Uterus (tissue), 4 donors: ENCODE data around the gene NLRC4. TPM values are rescaled to one million over a fixed set of nuclear protein-coding genes. Genes with fewer than 3 reads are reported as not detected.

ENCODE experiments used
- DNase-seq, 2 donors: peaks; one replicate each; pipeline ENCODE4 v3.0.0-alpha.2; 2019 to 2020
- H3K27ac ChIP-seq, 2 donors: fragments of 200-600 bp; sonication (generic); 1 replicate in 1 of 2; 2 replicates in 1 of 2; pipeline ENCODE4 v1.5.1; 2016 to 2018
- H3K27me3 ChIP-seq, 2 donors: fragments of 200-600 bp; sonication (generic); one replicate each; pipeline ENCODE4 v1.5.1; 2018 to 2019; ENCODE audit warnings: control low read depth in 1 of 2
- H3K36me3 ChIP-seq, 2 donors: fragments of 200-600 bp; sonication (generic); one replicate each; pipeline ENCODE4 v1.5.1; 2019; ENCODE audit warnings: control low read depth in 1 of 2
- H3K4me1 ChIP-seq, 2 donors: fragments of 200-600 bp; sonication (generic); one replicate each; pipeline ENCODE4 v1.5.1; 2018 to 2019; ENCODE audit warnings: control low read depth in 1 of 2
- H3K4me3 ChIP-seq, 2 donors: fragments of 200-600 bp; sonication (generic); 1 replicate in 1 of 2; 2 replicates in 1 of 2; pipeline ENCODE4 v1.5.1; 2018 to 2019; ENCODE audit warnings: mild to moderate bottlenecking in 1 of 2
- H3K9me3 ChIP-seq, 2 donors: fragments of 200-600 bp; sonication (generic); one replicate each; pipeline ENCODE4 v1.5.1; 2019; ENCODE audit warnings: control low read depth in 1 of 2
- CTCF ChIP-seq, 4 experiments: fragments of 200-600 bp in 2 of 4; fragments of 450-650 bp in 2 of 4; sonication (generic) in 2 of 4; IDR thresholded peaks; one replicate each; pipeline ENCODE4 v1.5.1; 2016 to 2019; ENCODE audit warnings: antibody characterized with exemption in 4 of 4, mild to moderate bottlenecking in 2 of 4, moderate library complexity in 1 of 4
- POLR2A ChIP-seq, 2 donors: fragments of 450-650 bp; IDR thresholded peaks; one replicate each; pipeline ENCODE4 v1.6.1; 2016; ENCODE audit warnings: antibody characterized with exemption in 2 of 2, mild to moderate bottlenecking in 1 of 2, moderate library complexity in 1 of 2
- intact Hi-C: fragments of 100-400 bp; cut with DNase I; formaldehyde crosslinking; loops from one replicate; pipeline ENCODE4 v1.15.1; 2023; ENCODE audit warnings: low total_unique reads
- total RNA-seq, 4 donors: library from RNA; depleted of rRNA in 3 of 4; stranded (reverse); fragments of >200 nt in 3 of 4; gene quantifications; one replicate each; pipeline versions ENCODE4 v1.1.0 to v1.2.4, GENCODE V29; 2014 to 2023
- donor health status: DM: yes; HTN: yes; CAD: no.

Gene NLRC4
- total RNA-seq, 4 donors from 2014 or later = 0.26 to 1.5 (median 0.75) TPM

- intact Hi-C loops = no loop called here
- TF ChIP-seq CTCF (IDR thresholded peaks at IDR 0.05) = no peak
- no peak for TF ChIP-seq POLR2A (IDR thresholded peaks at IDR 0.05)
- no peaks in the 10 kb centered on the region for H3K9me3 ChIP-seq
- no peaks in the 10 kb centered on the region for H3K27me3 ChIP-seq
- H3K36me3 ChIP-seq = no peaks in the 10 kb centered on the region
- H3K4me1 ChIP-seq = no peaks in the 10 kb centered on the region
- no peak overlapping the region for H3K4me3 ChIP-seq
- no peak overlapping the region for H3K27ac ChIP-seq
- no peak for DNase-seq
Observed at GRCh38 chr2:32246911-32247310, 17.8 kb downstream of the NLRC4 start.

GRCh38 chr2:32242331-32242730, 22.4 kb downstream of the NLRC4 start:
- Histone ChIP-seq H3K9me3 (no peaks in the 10 kb centered on the region), H3K36me3 (no peaks in the 10 kb centered on the region), H3K27ac (no peak overlapping the region), H3K4me3 (no peak overlapping the region), H3K4me1 (no peaks in the 10 kb centered on the region), H3K27me3 (no peaks in the 10 kb centered on the region)
- no peak for TF ChIP-seq CTCF (IDR thresholded peaks at IDR 0.05)
- no peak for TF ChIP-seq POLR2A (IDR thresholded peaks at IDR 0.05)
- no peak for DNase-seq
- intact Hi-C loops = no loop called here

- Histone ChIP-seq H3K27ac (no peak overlapping the region), H3K4me1 (no peaks in the 10 kb centered on the region), H3K36me3 (no peaks in the 10 kb centered on the region), H3K4me3 (no peak overlapping the region), H3K9me3 (no peaks in the 10 kb centered on the region), H3K27me3 (no peaks in the 10 kb centered on the region)
- no peak for TF ChIP-seq CTCF (IDR thresholded peaks at IDR 0.05)
- TF ChIP-seq POLR2A (IDR thresholded peaks at IDR 0.05) = no peak
- intact Hi-C loops = no loop called here
- DNase-seq = no peak
Observed at GRCh38 chr2:32237996-32238395, 26.7 kb downstream of the NLRC4 start.

- Histone ChIP-seq H3K36me3 (no peaks in the 10 kb centered on the region), H3K27me3 (no peaks in the 10 kb centered on the region), H3K4me1 (no peaks in the 10 kb centered on the region), H3K9me3 (no peaks in the 10 kb centered on the region), H3K27ac (no peak overlapping the region), H3K4me3 (no peak overlapping the region)
- DNase-seq = no peak
- TF ChIP-seq CTCF (IDR thresholded peaks at IDR 0.05) = no peak
- no peak for TF ChIP-seq POLR2A (IDR thresholded peaks at IDR 0.05)
- intact Hi-C loops = no loop called here
Observed at GRCh38 chr2:32237488-32237887, 27.2 kb downstream of the NLRC4 start.

DNA sequence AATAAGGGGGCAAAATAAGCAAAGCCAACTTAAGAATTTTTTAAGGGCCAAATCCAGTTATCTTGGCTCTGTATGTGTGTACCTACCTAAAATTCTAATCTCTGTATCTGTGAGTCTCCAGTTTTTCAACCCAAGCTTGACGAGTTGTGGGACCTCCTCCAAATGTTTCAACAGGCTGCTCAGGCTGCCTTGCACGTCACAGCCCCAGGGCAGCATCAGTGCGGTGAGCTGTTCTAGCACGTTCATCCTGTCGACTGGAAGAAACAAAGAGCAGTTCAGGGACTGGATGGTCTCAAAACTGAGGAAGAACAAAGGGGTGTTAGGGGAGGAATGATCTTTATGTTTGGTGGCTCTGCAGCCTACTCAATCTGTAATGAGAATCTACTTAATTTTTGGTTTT, 29.4 kb downstream of the NLRC4 start:
- H3K36me3 ChIP-seq = no peaks in the 10 kb centered on the region
- H3K27ac ChIP-seq = no peak overlapping the region
- H3K9me3 ChIP-seq = no peaks in the 10 kb centered on the region
- no peaks in the 10 kb centered on the region for H3K4me1 ChIP-seq
- TF ChIP-seq POLR2A (IDR thresholded peaks at IDR 0.05) = no peak
- no peak for TF ChIP-seq CTCF (IDR thresholded peaks at IDR 0.05)
- H3K27me3 ChIP-seq = no peaks in the 10 kb centered on the region
- DNase-seq = no peak
- intact Hi-C loops = no loop called here
- H3K4me3 ChIP-seq = no peak overlapping the region
